Uterus (tissue), 4 donors: ENCODE results near the gene GSAP. TPM values are rescaled to one million over a fixed set of nuclear protein-coding genes. Genes with fewer than 3 reads are reported as not detected.

ENCODE experiments used
- DNase-seq, 2 donors: peaks; one replicate each; pipeline ENCODE4 v3.0.0-alpha.2; 2019 to 2020
- H3K27ac ChIP-seq, 2 donors: fragments of 200-600 bp; sonication (generic); 1 replicate in 1 of 2; 2 replicates in 1 of 2; pipeline ENCODE4 v1.5.1; 2016 to 2018
- H3K27me3 ChIP-seq, 2 donors: fragments of 200-600 bp; sonication (generic); one replicate each; pipeline ENCODE4 v1.5.1; 2018 to 2019; ENCODE audit warnings: control low read depth in 1 of 2
- H3K36me3 ChIP-seq, 2 donors: fragments of 200-600 bp; sonication (generic); one replicate each; pipeline ENCODE4 v1.5.1; 2019; ENCODE audit warnings: control low read depth in 1 of 2
- H3K4me1 ChIP-seq, 2 donors: fragments of 200-600 bp; sonication (generic); one replicate each; pipeline ENCODE4 v1.5.1; 2018 to 2019; ENCODE audit warnings: control low read depth in 1 of 2
- H3K4me3 ChIP-seq, 2 donors: fragments of 200-600 bp; sonication (generic); 1 replicate in 1 of 2; 2 replicates in 1 of 2; pipeline ENCODE4 v1.5.1; 2018 to 2019; ENCODE audit warnings: mild to moderate bottlenecking in 1 of 2
- H3K9me3 ChIP-seq, 2 donors: fragments of 200-600 bp; sonication (generic); one replicate each; pipeline ENCODE4 v1.5.1; 2019; ENCODE audit warnings: control low read depth in 1 of 2
- CTCF ChIP-seq, 4 experiments: fragments of 200-600 bp in 2 of 4; fragments of 450-650 bp in 2 of 4; sonication (generic) in 2 of 4; IDR thresholded peaks; one replicate each; pipeline ENCODE4 v1.5.1; 2016 to 2019; ENCODE audit warnings: antibody characterized with exemption in 4 of 4, mild to moderate bottlenecking in 2 of 4, moderate library complexity in 1 of 4
- POLR2A ChIP-seq, 2 donors: fragments of 450-650 bp; IDR thresholded peaks; one replicate each; pipeline ENCODE4 v1.6.1; 2016; ENCODE audit warnings: antibody characterized with exemption in 2 of 2, mild to moderate bottlenecking in 1 of 2, moderate library complexity in 1 of 2
- intact Hi-C: fragments of 100-400 bp; cut with DNase I; formaldehyde crosslinking; loops from one replicate; pipeline ENCODE4 v1.15.1; 2023; ENCODE audit warnings: low total_unique reads
- total RNA-seq, 4 donors: library from RNA; depleted of rRNA in 3 of 4; stranded (reverse); fragments of >200 nt in 3 of 4; gene quantifications; one replicate each; pipeline versions ENCODE4 v1.1.0 to v1.2.4, GENCODE V29; 2014 to 2023
- donor health status: DM: yes; HTN: yes; CAD: no.

Gene GSAP
- total RNA-seq, 4 donors from 2014 or later, result 3.6 to 24.1 (median 13.1) TPM

DNA sequence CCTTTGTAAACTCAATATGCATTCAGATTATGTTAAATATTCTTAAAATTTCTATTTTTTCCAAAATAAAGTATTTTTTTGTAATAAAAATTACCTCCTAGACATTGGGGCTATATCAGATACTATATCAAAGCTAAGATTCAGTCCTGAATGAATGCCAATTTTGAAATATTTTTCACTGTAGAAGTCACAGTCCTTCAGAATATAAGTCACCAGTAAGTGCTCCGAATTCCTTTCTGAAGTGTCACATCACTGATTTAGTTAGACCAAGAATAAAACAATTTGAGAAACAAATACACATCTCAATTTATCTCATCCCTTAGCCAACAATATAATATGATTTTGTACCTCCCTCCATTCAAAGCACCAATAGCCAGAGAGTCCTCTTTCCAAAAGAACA, 33.9 kb upstream of the GSAP start:
- TF ChIP-seq CTCF (IDR thresholded peaks at IDR 0.05) (no peak), POLR2A (IDR thresholded peaks at IDR 0.05) (no peak)
- no peaks in the 10 kb centered on the region for H3K4me1 ChIP-seq
- DNase-seq, result no peak
- H3K27me3 ChIP-seq, result no peaks in the 10 kb centered on the region
- H3K27ac ChIP-seq, result no peak overlapping the region
- intact Hi-C loops, result no loop called here
- H3K4me3 ChIP-seq, result no peak overlapping the region
- H3K36me3 ChIP-seq, result no peaks in the 10 kb centered on the region
- H3K9me3 ChIP-seq, result no peaks in the 10 kb centered on the region

- Histone ChIP-seq H3K9me3 (no peaks in the 10 kb centered on the region), H3K4me1 (no peaks in the 10 kb centered on the region), H3K36me3 (no peaks in the 10 kb centered on the region), H3K27ac (no peak overlapping the region), H3K27me3 (no peaks in the 10 kb centered on the region), H3K4me3 (no peak overlapping the region)
- no peak for DNase-seq
- no peak for TF ChIP-seq POLR2A (IDR thresholded peaks at IDR 0.05)
- no peak for TF ChIP-seq CTCF (IDR thresholded peaks at IDR 0.05)
- intact Hi-C loops, result no loop called here
Measured at GRCh38 chr7:77447616-77448015, 31.5 kb upstream of the GSAP start.

DNA sequence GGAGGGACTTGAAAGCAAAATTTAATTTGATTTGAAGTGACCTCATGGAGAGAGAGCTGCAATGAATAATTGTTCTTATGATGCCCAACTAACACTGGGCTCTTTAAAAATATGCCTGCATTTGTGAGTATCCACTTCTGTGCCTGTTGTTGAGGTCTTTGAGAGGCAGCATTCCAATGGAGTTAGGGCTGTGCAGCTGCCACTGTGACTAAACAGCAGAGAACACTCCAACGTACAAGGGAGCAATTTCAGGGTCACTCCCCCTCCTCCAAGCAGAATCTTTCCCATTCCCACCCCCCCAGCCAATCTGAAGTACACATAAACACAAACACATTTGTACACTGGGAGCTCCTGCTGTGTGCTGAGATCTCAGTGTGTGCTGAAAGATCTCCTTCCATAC, 28.0 kb upstream of the GSAP start:
- Histone ChIP-seq H3K4me3 (no peak overlapping the region), H3K4me1 (no peaks in the 10 kb centered on the region), H3K36me3 (no peaks in the 10 kb centered on the region), H3K27ac (no peak overlapping the region), H3K9me3 (no peaks in the 10 kb centered on the region), H3K27me3 (no peaks in the 10 kb centered on the region)
- intact Hi-C loops, result no loop called here
- no peak for DNase-seq
- no peak for TF ChIP-seq CTCF (IDR thresholded peaks at IDR 0.05)
- no peak for TF ChIP-seq POLR2A (IDR thresholded peaks at IDR 0.05)

- no peaks in the 10 kb centered on the region for H3K4me1 ChIP-seq
- no peak overlapping the region for H3K4me3 ChIP-seq
- no peaks in the 10 kb centered on the region for H3K9me3 ChIP-seq
- no peaks in the 10 kb centered on the region for H3K36me3 ChIP-seq
- no peak overlapping the region for H3K27ac ChIP-seq
- DNase-seq, result no peak
- intact Hi-C loops, result no loop called here
- no peak for TF ChIP-seq POLR2A (IDR thresholded peaks at IDR 0.05)
- TF ChIP-seq CTCF (IDR thresholded peaks at IDR 0.05), result no peak
- H3K27me3 ChIP-seq, result no peaks in the 10 kb centered on the region
Measured at GRCh38 chr7:77443042-77443441, 26.9 kb upstream of the GSAP start.

DNA sequence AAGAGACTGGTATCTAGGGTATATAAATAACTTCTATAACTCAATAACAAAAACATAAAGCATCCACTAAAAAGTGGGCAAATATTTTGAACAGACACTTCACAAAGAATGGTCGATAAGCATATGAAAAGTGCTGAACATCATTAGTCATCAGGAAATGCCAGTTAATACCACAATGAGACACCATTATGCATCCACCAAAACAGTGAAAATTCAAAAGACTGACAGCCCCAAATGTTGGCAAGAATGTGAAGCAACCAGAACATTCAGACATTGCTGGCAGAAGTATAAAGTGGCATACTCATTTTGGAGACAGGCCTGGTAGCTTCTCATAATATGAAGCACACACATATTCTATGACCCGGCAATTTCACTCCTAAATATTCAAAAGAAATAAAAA, 26.5 kb upstream of the GSAP start:
- intact Hi-C loops, result no loop called here
- H3K27ac ChIP-seq, result no peak overlapping the region
- H3K36me3 ChIP-seq, result no peaks in the 10 kb centered on the region

More for the DNA sequence above, 26.5 kb upstream of the GSAP start:
- TF ChIP-seq CTCF (IDR thresholded peaks at IDR 0.05) (no peak), POLR2A (IDR thresholded peaks at IDR 0.05) (no peak)
- no peaks in the 10 kb centered on the region for H3K4me1 ChIP-seq
- H3K27me3 ChIP-seq, result no peaks in the 10 kb centered on the region
- H3K9me3 ChIP-seq, result no peaks in the 10 kb centered on the region
- DNase-seq, result no peak
- no peak overlapping the region for H3K4me3 ChIP-seq
